ENCODE measurements around the gene ATG9B. TPM values are rescaled to one million over a fixed set of nuclear protein-coding genes. Genes with fewer than 3 reads are reported as not detected.
A peak's percentile ranks its signal among the peaks of the same experiment; 100 is the strongest.

Gene ATG9B
- total RNA-seq, 4 donors from 2014 or later, result 0.42 TPM; not detected in 3

DNA sequence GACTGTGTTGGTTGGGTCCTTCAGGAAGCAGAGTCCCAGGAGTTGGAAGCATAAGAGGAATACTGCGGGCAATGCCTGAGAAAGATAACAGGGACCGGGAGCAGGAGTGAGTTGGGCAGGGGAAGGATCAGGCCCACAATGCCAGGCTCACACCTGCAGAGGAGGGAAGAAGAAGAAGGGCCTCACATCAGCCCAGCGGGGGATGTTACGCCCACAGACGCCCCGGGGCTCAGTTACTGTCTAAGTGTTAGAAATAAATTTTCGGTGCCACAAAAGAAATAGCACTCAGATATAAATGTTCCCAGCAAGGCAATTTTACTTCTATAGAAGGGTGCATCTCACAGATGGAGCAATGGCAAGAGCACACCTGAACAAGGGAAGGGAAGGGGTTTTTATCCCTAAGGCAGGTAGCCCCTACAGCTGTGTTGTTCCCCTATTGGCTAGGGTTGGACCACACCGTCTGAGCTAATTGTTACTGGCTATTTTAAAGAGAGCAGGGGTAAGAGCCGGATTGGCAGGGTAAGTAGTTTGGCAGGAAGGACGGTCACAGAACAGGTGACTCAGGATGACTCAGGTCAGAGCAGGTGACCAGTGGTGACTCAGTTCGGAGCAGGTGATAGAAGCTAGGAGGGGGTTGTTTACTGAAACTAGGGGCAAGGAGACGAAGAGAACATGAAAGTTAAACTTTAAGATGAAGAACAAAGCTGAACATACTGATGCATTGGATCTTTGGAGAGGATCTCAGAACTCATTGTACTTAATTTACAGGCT lies 33.7 kb downstream of the ATG9B start, which contains the start of gene NOS3:
TSS of gene NOS3 (plus strand) at position 602 of the 771 bp plus-strand sequence. CDS start 2,787 bp downstream, outside the sequence.
- H3K4me3 ChIP-seq, result no peak within 1 kb of the TSS
- TF ChIP-seq CTCF (IDR thresholded peaks at IDR 0.05) (no peak), POLR2AphosphoS5 (IDR thresholded peaks at IDR 0.05) (no peak), EP300 (IDR thresholded peaks at IDR 0.05) (no peak), POLR2A (IDR thresholded peaks at IDR 0.05; ENCODE audit: low read depth) (no peak)
- WGBS, result 89% methylated on average over 12 of the region's 12 CpGs
- no peaks in the 10 kb centered on the region for H3K36me3 ChIP-seq
- intact Hi-C loops (cut with DNase I), result no loop called here
- peaks cover 0 to 5% (median 0%) of the 10 kb centered on the region in 4 donors for H3K27me3 ChIP-seq
- peaks cover 36 to 49% (median 42%) of the 10 kb centered on the region in 4 donors for H3K4me1 ChIP-seq
- peaks cover 0 to 10% (median 3%) of the 10 kb centered on the region in 4 donors for H3K9me3 ChIP-seq
- DNase-seq (ENCODE audit: extremely low spot score), result no peak
- peak within 1 kb of the TSS in 1 of 4 donors; percentile 51 for H3K27ac ChIP-seq (replicated peaks in 1 of 4)

GRCh38 chr7:150989456-150989855 lies 34.8 kb downstream of the ATG9B start:
- 43% methylated on average over 6 of the region's 7 CpGs for WGBS

GRCh38 chr7:150988230-150989226 lies 35.8 kb downstream of the ATG9B start:
- H3K27me3 ChIP-seq, result peaks cover 0 to 5% (median 0%) of the 10 kb centered on the region in 4 donors
- peak overlapping the region in 2 of 4 donors; percentile 51 to 60 for H3K27ac ChIP-seq (replicated peaks in 1 of 4)
- TF ChIP-seq POLR2AphosphoS5 (IDR thresholded peaks at IDR 0.05), result no peak
- TF ChIP-seq EP300 (IDR thresholded peaks at IDR 0.05), result no peak
- TF ChIP-seq CTCF (IDR thresholded peaks at IDR 0.05), result peak; percentile 90 to 96 (median 92)
- TF ChIP-seq POLR2A (IDR thresholded peaks at IDR 0.05; ENCODE audit: low read depth), result no peak
- peaks cover 0 to 10% (median 3%) of the 10 kb centered on the region in 4 donors for H3K9me3 ChIP-seq
- H3K4me3 ChIP-seq, result peak overlapping the region in 2 of 4 donors; percentile 5 to 41
- no peaks in the 10 kb centered on the region for H3K36me3 ChIP-seq
- no peak for DNase-seq (ENCODE audit: extremely low spot score)
- intact Hi-C loops (cut with DNase I), result loop anchor here (2.0 to 10.0 kb wide), 2 partner anchors 90 to 214 kb away; no protein-coding TSS in a partner anchor
- H3K4me1 ChIP-seq, result peaks cover 30 to 40% (median 36%) of the 10 kb centered on the region in 4 donors
- 15% methylated on average over 23 of the region's 31 CpGs for WGBS

More at GRCh38 chr7:150989456-150989855, 34.8 kb downstream of the ATG9B start:
- H3K9me3 ChIP-seq, result peaks cover 0 to 10% (median 3%) of the 10 kb centered on the region in 4 donors
- intact Hi-C loops (cut with DNase I), result loop anchor here (2.0 to 10.0 kb wide), 2 partner anchors 91 to 215 kb away; no protein-coding TSS in a partner anchor
- no peak for DNase-seq (ENCODE audit: extremely low spot score)
- TF ChIP-seq POLR2AphosphoS5 (IDR thresholded peaks at IDR 0.05), result no peak
- TF ChIP-seq POLR2A (IDR thresholded peaks at IDR 0.05; ENCODE audit: low read depth), result no peak
- TF ChIP-seq EP300 (IDR thresholded peaks at IDR 0.05), result no peak
- no peak for TF ChIP-seq CTCF (IDR thresholded peaks at IDR 0.05)
- peaks cover 30 to 41% (median 37%) of the 10 kb centered on the region in 4 donors for H3K4me1 ChIP-seq
- H3K4me3 ChIP-seq, result no peak overlapping the region
- H3K27me3 ChIP-seq, result peaks cover 0 to 5% (median 0%) of the 10 kb centered on the region in 4 donors
- H3K27ac ChIP-seq (replicated peaks in 1 of 4), result peak overlapping the region in 2 of 4 donors; percentile 51 to 60
- H3K36me3 ChIP-seq, result no peaks in the 10 kb centered on the region

DNA sequence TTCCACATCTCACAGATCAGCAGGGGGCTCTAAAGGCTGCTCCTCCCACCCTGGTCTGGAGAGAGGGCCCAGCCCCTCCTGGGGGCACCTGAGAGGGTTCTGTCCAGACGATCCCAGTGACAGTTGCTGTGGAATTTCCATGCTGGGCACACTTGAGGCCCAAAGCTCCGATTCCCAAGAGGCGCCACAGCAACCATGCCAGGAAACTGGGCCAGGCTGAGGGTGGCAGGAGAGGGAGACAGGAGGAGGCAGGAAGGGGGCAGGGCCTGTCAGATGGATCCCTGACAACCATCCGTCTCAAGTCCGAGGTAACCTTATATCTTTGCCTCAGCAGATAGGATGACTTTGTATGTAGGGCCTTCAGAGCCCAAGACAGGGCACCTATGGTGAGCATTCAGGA lies 37.7 kb downstream of the ATG9B start:
- Histone ChIP-seq H3K27ac (replicated peaks in 1 of 4) (no peak overlapping the region), H3K9me3 (peaks cover 0 to 10% (median 3%) of the 10 kb centered on the region in 4 donors), H3K27me3 (peaks cover 0 to 5% (median 0%) of the 10 kb centered on the region in 4 donors), H3K36me3 (no peaks in the 10 kb centered on the region), H3K4me3 (no peak overlapping the region), H3K4me1 (peaks cover 25 to 34% (median 31%) of the 10 kb centered on the region in 4 donors)
- WGBS, result 81% methylated on average over 4 of the region's 5 CpGs
- intact Hi-C loops (cut with DNase I), result loop anchor here (2.0 to 10.0 kb wide), 2 partner anchors 24 to 212 kb away; no protein-coding TSS in a partner anchor
- TF ChIP-seq CTCF (IDR thresholded peaks at IDR 0.05) (no peak), POLR2AphosphoS5 (IDR thresholded peaks at IDR 0.05) (no peak), POLR2A (IDR thresholded peaks at IDR 0.05; ENCODE audit: low read depth) (no peak), EP300 (IDR thresholded peaks at IDR 0.05) (no peak)
- DNase-seq (ENCODE audit: extremely low spot score), result no peak

All from esophagus muscularis mucosa (tissue), 4 donors.